Measurements from ENCODE around the gene JCAD.

JCAD gene

GRCh38 chr10:30019468-30019867, 39.9 kb downstream of the JCAD start:
- TF ChIP-seq REST (IDR thresholded peaks at IDR 0.05; ENCODE audit: insufficient read depth in 1 of 2, low read depth in 2 of 2, low read length in 2 of 2): no peak
- no peak for TF ChIP-seq SIN3A (IDR thresholded peaks at IDR 0.05; ENCODE audit: borderline replicate concordance, insufficient read depth, low read length)
- TF ChIP-seq POLR2AphosphoS5 (IDR thresholded peaks at IDR 0.05; ENCODE audit: low read depth, low read length): no peak
- no peak for TF ChIP-seq TAF1 (IDR thresholded peaks at IDR 0.05; ENCODE audit: borderline replicate concordance, insufficient read depth, low read length)
- TF ChIP-seq FOXP2 (optimal IDR thresholded peaks at IDR 0.05; ENCODE audit: borderline replicate concordance, extremely low read depth, extremely low read length, insufficient read depth): no peak

- TF ChIP-seq FOXP2 (optimal IDR thresholded peaks at IDR 0.05; ENCODE audit: borderline replicate concordance, extremely low read depth, extremely low read length, insufficient read depth): no peak
- no peak for TF ChIP-seq SIN3A (IDR thresholded peaks at IDR 0.05; ENCODE audit: borderline replicate concordance, insufficient read depth, low read length)
- no peak for TF ChIP-seq REST (IDR thresholded peaks at IDR 0.05; ENCODE audit: insufficient read depth in 1 of 2, low read depth in 2 of 2, low read length in 2 of 2)
Observed at GRCh38 chr10:30018496-30018895, 40.9 kb downstream of the JCAD start.

- TF ChIP-seq TAF1 (IDR thresholded peaks at IDR 0.05; ENCODE audit: borderline replicate concordance, insufficient read depth, low read length) (no peak), POLR2AphosphoS5 (IDR thresholded peaks at IDR 0.05; ENCODE audit: low read depth, low read length) (no peak), REST (IDR thresholded peaks at IDR 0.05; ENCODE audit: insufficient read depth in 1 of 2, low read depth in 2 of 2, low read length in 2 of 2) (no peak), FOXP2 (optimal IDR thresholded peaks at IDR 0.05; ENCODE audit: borderline replicate concordance, extremely low read depth, extremely low read length, insufficient read depth) (no peak), SIN3A (IDR thresholded peaks at IDR 0.05; ENCODE audit: borderline replicate concordance, insufficient read depth, low read length) (no peak)
Observed at GRCh38 chr10:30017966-30018365, 41.4 kb downstream of the JCAD start.

GRCh38 chr10:30017556-30017955, 41.8 kb downstream of the JCAD start:
- TF ChIP-seq TAF1 (IDR thresholded peaks at IDR 0.05; ENCODE audit: borderline replicate concordance, insufficient read depth, low read length) (no peak), POLR2AphosphoS5 (IDR thresholded peaks at IDR 0.05; ENCODE audit: low read depth, low read length) (no peak), REST (IDR thresholded peaks at IDR 0.05; ENCODE audit: insufficient read depth in 1 of 2, low read depth in 2 of 2, low read length in 2 of 2) (no peak), FOXP2 (optimal IDR thresholded peaks at IDR 0.05; ENCODE audit: borderline replicate concordance, extremely low read depth, extremely low read length, insufficient read depth) (no peak), SIN3A (IDR thresholded peaks at IDR 0.05; ENCODE audit: borderline replicate concordance, insufficient read depth, low read length) (no peak)

- TF ChIP-seq FOXP2 (optimal IDR thresholded peaks at IDR 0.05; ENCODE audit: borderline replicate concordance, extremely low read depth, extremely low read length, insufficient read depth): no peak
- TF ChIP-seq POLR2AphosphoS5 (IDR thresholded peaks at IDR 0.05; ENCODE audit: low read depth, low read length): no peak
- TF ChIP-seq SIN3A (IDR thresholded peaks at IDR 0.05; ENCODE audit: borderline replicate concordance, insufficient read depth, low read length): no peak
- no peak for TF ChIP-seq REST (IDR thresholded peaks at IDR 0.05; ENCODE audit: insufficient read depth in 1 of 2, low read depth in 2 of 2, low read length in 2 of 2)
- no peak for TF ChIP-seq TAF1 (IDR thresholded peaks at IDR 0.05; ENCODE audit: borderline replicate concordance, insufficient read depth, low read length)
Observed at GRCh38 chr10:30014511-30014910, 44.9 kb downstream of the JCAD start.
